Stimulated activated CD8-positive, alpha-beta memory T cell treated with anti-CD3 and anti-CD28 coated beads, Interleukin-12 subunit alpha, Interleukin-12 subunit beta, amount 100 ng/mL, for 4 hours (primary cell): ENCODE data around the gene TMEM132A.

Experiments used
- DNase-seq: peaks from one replicate; pipeline ENCODE4 v3.0.0-alpha.2; 2020; ENCODE audit warnings: low read depth

The TMEM132A gene

DNA sequence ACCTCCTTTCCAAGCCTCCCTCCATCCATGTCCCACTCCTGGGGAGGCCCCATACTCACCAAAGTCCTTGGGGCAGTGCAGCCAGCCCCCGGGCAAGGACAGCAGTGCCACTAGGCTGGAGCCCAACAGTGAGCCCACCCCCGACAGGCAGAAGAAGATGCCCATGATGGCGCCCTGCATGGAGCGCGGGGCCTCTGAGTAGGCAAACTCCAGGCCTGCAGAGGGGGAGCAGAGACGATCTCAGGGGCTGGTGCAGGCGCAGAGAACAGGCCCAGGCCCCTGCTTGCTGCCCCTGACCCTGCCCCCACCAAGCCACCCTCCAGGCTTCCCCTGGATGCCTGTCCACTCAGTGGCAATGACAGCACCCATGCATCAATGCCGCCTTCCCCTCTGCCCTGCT, 13.6 kb downstream of the TMEM132A start:
- DNase-seq: no peak

DNA sequence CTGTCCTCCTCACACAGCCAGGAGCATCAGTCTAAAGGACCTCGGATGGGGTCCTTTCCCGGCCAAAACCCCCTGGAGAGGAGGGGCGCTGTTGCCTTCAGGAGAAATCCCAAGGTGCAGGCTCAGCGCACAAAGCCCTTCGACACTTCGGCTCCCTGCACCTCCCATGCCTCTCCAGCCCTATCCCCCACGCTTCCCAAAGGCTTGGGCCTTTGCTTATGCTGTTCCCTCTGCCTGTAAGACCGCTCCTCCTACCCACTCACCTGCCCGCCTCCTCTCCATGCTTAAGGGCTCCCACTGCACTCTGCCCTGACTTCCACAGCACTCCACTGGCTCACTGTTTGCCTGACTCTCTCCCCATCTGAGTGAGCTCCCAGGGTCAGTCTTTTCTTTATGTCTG, 14.2 kb downstream of the TMEM132A start:
- DNase-seq: no peak

GRCh38 chr11:60939301-60939700, 15.0 kb downstream of the TMEM132A start:
- DNase-seq: no peak

GRCh38 chr11:60939855-60940254, 15.6 kb downstream of the TMEM132A start:
- DNase-seq: no peak

- no peak for DNase-seq
Measured at GRCh38 chr11:60941371-60942119, 17.3 kb downstream of the TMEM132A start.

- no peak for DNase-seq
Measured at GRCh38 chr11:60942219-60942618, 18.0 kb downstream of the TMEM132A start.

GRCh38 chr11:60942970-60943565, 18.8 kb downstream of the TMEM132A start:
- DNase-seq: no peak

DNA sequence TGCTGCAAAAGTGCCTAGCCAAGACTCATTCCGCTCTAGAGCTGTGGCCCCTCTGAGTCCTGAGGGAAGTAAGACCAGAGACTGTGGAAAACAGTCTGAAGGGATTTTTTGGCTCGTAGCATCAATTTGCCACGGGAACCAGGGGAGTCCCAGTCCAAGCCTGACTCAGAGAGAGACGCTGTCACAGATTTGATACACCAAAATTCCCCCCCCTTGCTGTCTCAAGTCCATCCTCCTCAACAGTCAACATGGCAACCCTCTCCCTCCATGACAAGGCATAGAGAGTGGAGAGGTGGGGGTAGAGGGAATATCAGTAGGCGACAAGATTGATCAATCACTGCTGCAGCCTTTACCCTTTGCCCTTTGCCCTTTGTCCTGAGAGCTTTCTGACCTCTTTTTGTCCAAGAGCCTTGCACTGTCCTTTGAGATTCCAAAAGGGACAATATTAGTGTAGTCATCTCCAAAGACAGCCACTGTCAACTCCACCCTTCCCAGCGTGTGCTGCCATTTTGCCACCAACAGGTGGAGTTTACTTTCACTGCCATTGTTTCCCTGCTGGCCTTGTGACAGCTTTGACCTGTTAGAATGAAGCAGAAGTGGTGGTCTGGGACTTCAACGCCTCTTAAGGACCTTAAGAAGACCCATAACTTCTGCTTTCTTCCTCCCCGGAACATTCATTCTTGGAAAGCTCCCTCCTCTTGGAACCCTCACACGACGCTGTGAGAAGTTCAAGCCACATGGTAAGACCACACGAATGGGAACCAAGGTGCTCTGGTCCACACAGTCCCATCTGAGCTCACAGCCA, 20.4 kb downstream of the TMEM132A start:
- no peak for DNase-seq

- no peak for DNase-seq
Measured at GRCh38 chr11:60945295-60945667, 21.0 kb downstream of the TMEM132A start.

DNA sequence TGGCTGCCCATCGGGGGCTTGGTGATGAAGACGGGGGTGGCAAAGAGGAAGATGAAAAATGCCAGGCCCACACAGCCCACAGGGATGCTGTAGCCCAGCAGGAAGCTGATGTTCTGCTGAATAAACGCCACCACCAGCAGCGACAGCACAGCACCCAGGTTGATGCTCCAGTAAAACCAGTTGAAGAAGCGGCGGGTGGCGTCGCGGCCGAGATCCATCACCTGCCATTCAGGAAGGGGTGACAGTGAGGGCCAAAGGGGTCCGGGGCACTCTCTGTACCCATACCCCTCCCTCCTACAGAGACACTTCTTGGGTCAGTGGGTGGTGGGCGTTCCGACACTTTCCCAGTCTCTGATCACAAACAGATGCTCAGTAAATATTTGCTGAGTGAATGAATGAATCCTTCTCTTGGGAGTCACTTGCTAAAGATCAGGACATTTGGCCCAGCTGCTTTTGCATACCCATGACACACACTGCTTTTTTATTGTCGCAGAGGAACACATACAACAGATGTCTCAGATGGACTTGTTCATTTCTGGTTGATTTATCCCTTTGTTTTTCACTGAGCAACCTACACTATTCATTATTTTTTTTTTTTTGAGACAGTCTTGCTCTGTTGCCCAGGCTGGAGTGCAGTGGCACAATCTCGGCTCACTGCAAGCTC, 22.5 kb downstream of the TMEM132A start:
- no peak for DNase-seq

GRCh38 chr11:60947700-60948099, 23.4 kb downstream of the TMEM132A start:
- no peak for DNase-seq

GRCh38 chr11:60948250-60948649, 24.0 kb downstream of the TMEM132A start:
- no peak for DNase-seq

DNA sequence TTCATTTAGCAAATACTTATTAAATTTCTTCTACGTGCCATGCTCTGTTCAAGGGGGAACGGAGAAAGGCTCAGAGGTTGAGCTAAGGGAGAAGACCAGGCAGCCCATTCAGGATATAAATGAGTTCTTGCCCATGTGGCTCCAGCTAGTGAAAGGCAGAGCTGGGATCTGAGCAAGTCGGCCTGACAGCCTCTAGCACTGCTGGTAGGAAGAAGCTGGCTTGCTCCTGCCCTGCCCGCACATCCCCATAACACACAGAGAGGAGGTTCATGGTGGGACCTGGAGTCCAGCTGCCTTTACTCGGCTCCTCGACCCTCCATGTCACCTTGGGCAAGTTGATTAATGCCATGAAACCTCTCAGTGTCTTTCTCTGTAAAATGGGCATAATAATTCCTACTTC, 25.8 kb downstream of the TMEM132A start:
- no peak for DNase-seq

DNA sequence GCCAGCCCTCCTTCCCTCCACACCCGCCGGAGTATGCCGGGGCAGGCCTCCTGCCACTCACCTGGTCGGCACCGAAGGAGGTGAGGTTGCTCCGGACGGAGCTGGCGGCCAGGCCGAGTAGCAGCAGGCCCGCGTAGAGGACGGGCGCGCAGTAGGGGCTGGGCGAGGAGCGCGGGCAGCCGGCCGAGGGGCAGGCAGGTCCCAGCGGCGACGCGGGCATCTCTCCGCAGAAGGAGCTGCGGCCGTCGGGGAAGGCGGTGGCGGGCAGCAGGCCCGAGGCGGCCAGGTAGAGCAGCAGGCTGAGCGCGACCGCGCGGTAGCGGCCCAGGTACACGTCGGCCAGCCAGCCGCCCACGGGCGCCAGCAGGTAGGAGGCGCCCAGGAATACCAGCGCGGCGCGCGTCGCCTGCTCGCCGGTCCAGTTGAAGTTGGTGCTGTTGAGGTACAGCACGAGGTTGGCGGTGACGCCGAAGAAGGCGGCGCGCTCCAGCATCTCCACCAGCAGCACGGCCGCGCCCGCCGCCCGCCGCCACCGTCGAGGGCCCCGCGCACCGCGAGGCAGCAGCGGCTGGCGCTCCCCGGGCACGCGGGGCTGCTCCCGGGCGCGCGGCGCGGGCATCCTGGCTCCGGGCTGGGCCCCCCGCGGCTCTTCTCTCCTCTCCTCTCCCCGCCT, 26.8 kb downstream of the TMEM132A start:
- DNase-seq: no peak

DNA sequence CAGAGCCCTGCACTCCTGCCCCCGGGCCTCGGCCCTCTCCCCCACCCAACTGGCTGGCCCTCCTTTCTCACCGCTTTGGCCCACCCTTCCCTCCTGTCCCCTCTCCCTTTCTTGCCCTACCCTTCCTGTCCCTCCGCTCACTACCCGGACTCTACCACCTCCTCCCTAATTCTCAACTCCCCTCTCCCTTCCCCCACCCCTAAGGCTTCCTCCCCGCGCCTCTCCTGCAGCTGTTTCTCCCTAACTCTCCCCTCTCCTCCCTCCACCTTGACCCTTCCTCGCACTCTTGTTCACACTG, 27.3 kb downstream of the TMEM132A start:
- DNase-seq: no peak

DNA sequence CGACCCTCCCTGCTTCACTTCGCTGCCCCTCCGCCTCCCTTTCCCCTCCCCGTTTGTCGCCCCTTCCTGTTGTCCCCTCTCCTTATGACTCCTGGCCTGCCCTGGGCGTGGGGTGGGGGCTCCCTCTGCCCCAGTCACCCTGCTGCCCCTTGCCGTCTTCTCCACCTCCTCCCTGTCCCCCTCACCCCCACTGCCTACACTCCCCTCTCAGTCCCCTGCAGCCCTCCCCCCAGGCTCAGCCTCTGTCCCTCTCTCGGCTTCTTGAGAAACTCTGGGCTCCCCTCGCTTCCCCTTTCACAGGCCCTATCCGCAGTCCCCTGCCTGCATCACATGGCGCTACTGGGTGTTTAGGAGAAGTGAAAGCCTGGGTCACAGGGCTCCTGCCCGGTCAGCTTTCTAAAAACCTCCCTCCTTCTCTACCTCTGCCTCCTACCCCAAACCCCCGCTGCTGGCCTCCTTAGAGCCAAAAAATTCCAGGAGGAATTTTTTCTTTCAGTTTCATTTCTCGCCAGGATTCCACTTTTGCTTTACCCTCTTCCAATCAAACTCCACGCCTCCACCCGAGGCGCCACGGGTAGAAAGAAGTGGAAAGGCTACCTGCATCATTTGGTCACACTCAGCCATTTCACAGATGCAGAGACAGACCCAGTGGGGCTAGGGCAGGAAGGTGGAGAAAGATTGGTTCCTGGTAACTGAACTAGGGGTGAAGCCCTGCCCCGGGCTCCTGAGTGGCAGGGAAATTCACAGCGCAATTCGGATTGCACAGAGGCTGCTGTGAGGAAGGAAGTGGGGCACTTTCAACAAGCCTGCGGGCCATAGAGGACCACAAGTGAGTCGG, 27.9 kb downstream of the TMEM132A start, which contains the start of gene SLC15A3:
Gene SLC15A3, minus strand, starts transcription at position 273 of the 838 bp plus-strand sequence. CDS start 625 bp downstream, outside the sequence.
- DNase-seq: no peak

- no peak for DNase-seq
Measured at GRCh38 chr11:60952742-60953170, 28.5 kb downstream of the TMEM132A start.

DNA sequence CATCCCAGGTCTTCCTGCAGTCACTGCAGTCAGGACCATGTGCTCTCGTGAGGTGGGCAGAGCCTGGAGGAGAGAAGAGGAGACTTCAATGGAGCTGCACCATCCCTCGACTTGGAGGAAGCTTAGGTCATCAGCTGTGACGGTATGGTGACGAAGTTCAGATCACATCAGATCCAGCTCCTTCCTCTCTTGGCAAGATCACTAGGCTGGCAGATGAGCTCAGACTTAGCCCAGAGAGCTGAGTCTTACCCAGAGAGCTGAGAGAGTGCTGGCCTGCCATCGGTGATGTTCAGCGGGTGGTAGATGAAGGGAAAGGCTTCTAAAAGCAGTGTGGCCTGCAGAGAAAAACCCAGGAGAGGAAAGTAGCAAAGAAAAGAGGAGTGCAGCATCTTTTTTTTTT, 29.5 kb downstream of the TMEM132A start:
- no peak for DNase-seq

DNA sequence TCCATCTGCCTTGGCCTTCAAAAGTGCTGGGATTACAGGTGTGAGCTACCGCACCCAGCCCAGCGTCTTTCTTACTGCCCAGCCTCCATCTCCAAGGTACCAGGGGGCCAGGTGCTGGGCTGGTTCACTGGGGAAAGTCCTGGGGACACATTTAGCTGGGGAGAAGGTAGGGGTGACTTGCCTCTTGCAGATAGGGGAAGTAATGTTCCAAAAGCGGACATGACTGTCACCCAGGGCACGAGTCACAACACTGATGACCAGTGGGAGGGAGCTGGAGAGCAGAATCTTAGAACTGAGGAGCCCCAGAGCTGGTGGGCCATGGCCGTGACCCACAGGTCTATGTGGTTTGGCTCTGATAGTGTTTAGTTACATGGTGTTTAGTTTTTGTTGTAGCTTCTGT, 30.2 kb downstream of the TMEM132A start:
- no peak for DNase-seq

DNA sequence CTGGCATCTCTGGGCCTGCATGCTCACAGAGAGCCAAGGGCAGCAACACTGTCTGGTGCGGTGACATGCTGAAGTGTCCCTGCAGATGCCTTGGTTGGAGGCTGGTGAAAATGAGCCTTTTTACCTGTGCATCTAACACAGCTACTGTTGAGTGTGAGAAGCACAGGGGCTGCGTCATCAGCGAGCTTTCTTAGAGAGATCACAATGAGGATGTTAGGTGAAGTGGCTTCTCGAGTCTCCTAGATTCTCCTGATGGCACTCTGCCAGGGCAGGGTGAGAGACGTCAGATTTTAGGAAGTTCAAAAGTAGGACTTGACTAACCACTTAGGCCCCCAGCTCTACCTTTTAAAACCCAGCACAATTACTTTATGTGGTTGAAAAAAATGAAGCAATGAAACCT, 31.3 kb downstream of the TMEM132A start:
- no peak for DNase-seq

GRCh38 chr11:60957188-60957587, 32.9 kb downstream of the TMEM132A start:
- DNase-seq: no peak
